ENCODE measurements around the gene FOXN3.

DNA sequence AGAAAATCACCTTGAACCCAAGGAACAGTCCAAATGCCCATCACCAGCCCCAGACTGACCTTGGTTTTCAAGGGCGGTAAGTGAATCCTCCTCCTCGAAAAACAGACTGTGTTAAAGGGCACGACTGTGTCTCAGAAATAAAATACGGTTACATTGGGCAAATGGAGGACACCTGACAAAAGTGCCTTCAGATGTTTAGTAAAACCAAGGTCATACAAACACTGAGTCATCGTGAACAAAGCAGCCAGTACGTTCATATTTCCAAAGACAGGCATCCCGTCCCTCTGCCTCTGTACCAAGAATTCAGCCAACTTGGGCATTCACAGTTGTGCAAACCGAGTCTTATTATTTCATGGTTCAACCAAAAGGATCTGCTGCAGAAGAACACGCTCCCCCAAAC lies 25.9 kb downstream of the FOXN3 start:
- TF ChIP-seq CTCF (IDR thresholded peaks at IDR 0.05) (no peak), EP300 (IDR thresholded peaks at IDR 0.05) (no peak), POLR2A (IDR thresholded peaks at IDR 0.05) (no peak)
